Stimulated activated CD4-positive, alpha-beta T cell treated with anti-CD3 and anti-CD28 coated beads, Interleukin-4, amount 100 ng/mL, for 1 hour (primary cell): ENCODE measurements around the gene KDM4D.
"Not testable (repeated sequence)": the region's sequence is repeated elsewhere in the genome, so short reads cannot be mapped to it uniquely, and the experiment has no call there.

Experiments
- DNase-seq: peaks from one replicate; pipeline ENCODE4 v3.0.0-alpha.2; 2020

The KDM4D gene

GRCh38 chr11:94959179-94959578 lies 14.3 kb upstream of the KDM4D start:
- no peak for DNase-seq

GRCh38 chr11:94960488-94960887 lies 13.0 kb upstream of the KDM4D start:
- no peak for DNase-seq

GRCh38 chr11:94961255-94961654 lies 12.3 kb upstream of the KDM4D start:
- no peak for DNase-seq

GRCh38 chr11:94964934-94965333 lies 8.6 kb upstream of the KDM4D start:
- no peak for DNase-seq

GRCh38 chr11:94968334-94968958 lies 5.1 kb upstream of the KDM4D start:
- DNase-seq: no peak

- DNase-seq: no peak
These were observed 810 bp upstream of the KDM4D start for GRCh38 chr11:94972700-94973098.

- no peak for DNase-seq
These were observed 669 bp downstream of the KDM4D start for GRCh38 chr11:94974178-94974577.

GRCh38 chr11:94975599-94975998 lies 2.1 kb downstream of the KDM4D start:
- no peak for DNase-seq

- no peak for DNase-seq
These were observed 13.9 kb downstream of the KDM4D start for GRCh38 chr11:94987378-94987777.

GRCh38 chr11:94988748-94989147 lies 15.2 kb downstream of the KDM4D start:
- no peak for DNase-seq

GRCh38 chr11:94993400-94993943 lies 20.0 kb downstream of the KDM4D start:
- DNase-seq: no peak

- DNase-seq: no peak
These were observed 23.9 kb downstream of the KDM4D start for GRCh38 chr11:94997437-94997836.

GRCh38 chr11:94998285-94998684 lies 24.8 kb downstream of the KDM4D start:
- DNase-seq: no peak

GRCh38 chr11:95003716-95004115 lies 30.2 kb downstream of the KDM4D start:
- no peak for DNase-seq

- DNase-seq: no peak
These were observed 32.1 kb downstream of the KDM4D start for GRCh38 chr11:95005642-95006041.

- DNase-seq: no peak
These were observed 37.9 kb downstream of the KDM4D start for GRCh38 chr11:95011376-95011775.

- no peak for DNase-seq
These were observed 40.8 kb downstream of the KDM4D start for GRCh38 chr11:95014184-95014821.

- DNase-seq: no peak
These were observed 42.6 kb downstream of the KDM4D start for GRCh38 chr11:95016139-95016538.

GRCh38 chr11:95021468-95021867 lies 48.0 kb downstream of the KDM4D start:
- DNase-seq: not testable (repeated sequence)

- DNase-seq: no peak
These were observed 51.4 kb downstream of the KDM4D start, which contains the start of gene KDM4E for GRCh38 chr11:95024958-95025357. Gene KDM4E, plus strand, starts transcription at chr11:95025258. Its CDS starts 300 bp downstream, at chr11:95025558.

GRCh38 chr11:95025594-95025993 lies 52.1 kb downstream of the KDM4D start:
- DNase-seq: not testable (repeated sequence)

- DNase-seq: no peak
These were observed 54.8 kb downstream of the KDM4D start for GRCh38 chr11:95028357-95028756.

GRCh38 chr11:95033051-95033450 lies 59.5 kb downstream of the KDM4D start:
- DNase-seq: no peak

GRCh38 chr11:95035316-95035715 lies 61.8 kb downstream of the KDM4D start:
- DNase-seq: no peak
